ENCODE measurements around the gene UPK2. TPM values are rescaled to one million over a fixed set of nuclear protein-coding genes. Genes with fewer than 3 reads are reported as not detected.
A peak's percentile ranks its signal among the peaks of the same experiment; 100 is the strongest.

UPK2 gene
- total and polyA plus RNA-seq, 2 of the 13 experiments (the other 11 are each of a cell fraction or from before 2014, with no cell fraction given): not detected

DNA sequence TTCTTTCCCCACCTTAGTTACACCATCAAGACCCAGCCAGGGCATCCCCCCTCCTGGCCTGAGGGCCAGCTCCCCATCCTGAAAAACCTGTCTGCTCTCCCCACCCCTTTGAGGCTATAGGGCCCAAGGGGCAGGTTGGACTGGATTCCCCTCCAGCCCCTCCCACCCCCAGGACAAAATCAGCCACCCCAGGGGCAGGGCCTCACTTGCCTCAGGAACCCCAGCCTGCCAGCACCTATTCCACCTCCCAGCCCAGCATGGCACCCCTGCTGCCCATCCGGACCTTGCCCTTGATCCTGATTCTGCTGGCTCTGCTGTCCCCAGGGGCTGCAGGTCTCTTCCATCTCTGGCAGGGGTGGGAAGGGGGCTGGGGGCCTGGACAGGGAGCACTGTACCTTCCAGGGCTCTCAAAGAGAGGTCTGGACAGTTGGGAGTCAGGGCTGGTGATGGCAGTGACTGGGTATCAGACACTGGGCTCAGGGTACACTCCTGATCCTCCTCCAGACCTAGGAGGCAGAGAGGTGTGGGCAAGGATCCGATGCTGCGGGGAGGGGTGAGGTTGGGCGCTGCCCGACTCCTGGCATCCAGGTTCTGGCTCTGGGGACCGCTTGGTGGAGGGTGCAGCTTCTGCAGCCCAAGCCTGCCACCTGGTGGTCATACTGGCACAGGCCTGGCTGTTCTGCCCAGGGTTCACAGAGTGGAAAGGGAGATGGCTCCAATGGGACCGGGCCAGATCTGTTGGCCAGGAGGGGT lies at the start of gene UPK2 (continued):
- TF ChIP-seq, protein P1, sequence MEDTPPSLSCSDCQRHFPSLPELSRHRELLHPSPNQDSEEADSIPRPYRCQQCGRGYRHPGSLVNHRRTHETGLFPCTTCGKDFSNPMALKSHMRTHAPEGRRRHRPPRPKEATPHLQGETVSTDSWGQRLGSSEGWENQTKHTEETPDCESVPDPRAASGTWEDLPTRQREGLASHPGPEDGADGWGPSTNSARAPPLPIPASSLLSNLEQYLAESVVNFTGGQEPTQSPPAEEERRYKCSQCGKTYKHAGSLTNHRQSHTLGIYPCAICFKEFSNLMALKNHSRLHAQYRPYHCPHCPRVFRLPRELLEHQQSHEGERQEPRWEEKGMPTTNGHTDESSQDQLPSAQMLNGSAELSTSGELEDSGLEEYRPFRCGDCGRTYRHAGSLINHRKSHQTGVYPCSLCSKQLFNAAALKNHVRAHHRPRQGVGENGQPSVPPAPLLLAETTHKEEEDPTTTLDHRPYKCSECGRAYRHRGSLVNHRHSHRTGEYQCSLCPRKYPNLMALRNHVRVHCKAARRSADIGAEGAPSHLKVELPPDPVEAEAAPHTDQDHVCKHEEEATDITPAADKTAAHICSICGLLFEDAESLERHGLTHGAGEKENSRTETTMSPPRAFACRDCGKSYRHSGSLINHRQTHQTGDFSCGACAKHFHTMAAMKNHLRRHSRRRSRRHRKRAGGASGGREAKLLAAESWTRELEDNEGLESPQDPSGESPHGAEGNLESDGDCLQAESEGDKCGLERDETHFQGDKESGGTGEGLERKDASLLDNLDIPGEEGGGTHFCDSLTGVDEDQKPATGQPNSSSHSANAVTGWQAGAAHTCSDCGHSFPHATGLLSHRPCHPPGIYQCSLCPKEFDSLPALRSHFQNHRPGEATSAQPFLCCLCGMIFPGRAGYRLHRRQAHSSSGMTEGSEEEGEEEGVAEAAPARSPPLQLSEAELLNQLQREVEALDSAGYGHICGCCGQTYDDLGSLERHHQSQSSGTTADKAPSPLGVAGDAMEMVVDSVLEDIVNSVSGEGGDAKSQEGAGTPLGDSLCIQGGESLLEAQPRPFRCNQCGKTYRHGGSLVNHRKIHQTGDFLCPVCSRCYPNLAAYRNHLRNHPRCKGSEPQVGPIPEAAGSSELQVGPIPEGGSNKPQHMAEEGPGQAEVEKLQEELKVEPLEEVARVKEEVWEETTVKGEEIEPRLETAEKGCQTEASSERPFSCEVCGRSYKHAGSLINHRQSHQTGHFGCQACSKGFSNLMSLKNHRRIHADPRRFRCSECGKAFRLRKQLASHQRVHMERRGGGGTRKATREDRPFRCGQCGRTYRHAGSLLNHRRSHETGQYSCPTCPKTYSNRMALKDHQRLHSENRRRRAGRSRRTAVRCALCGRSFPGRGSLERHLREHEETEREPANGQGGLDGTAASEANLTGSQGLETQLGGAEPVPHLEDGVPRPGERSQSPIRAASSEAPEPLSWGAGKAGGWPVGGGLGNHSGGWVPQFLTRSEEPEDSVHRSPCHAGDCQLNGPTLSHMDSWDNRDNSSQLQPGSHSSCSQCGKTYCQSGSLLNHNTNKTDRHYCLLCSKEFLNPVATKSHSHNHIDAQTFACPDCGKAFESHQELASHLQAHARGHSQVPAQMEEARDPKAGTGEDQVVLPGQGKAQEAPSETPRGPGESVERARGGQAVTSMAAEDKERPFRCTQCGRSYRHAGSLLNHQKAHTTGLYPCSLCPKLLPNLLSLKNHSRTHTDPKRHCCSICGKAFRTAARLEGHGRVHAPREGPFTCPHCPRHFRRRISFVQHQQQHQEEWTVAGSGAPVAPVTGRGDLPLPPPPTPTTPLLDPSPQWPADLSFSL (CRISPR knock-in tag; IDR thresholded peaks at IDR 0.05): no peak
- TF ChIP-seq SMAD3 (CRISPR knock-in tag; IDR thresholded peaks at IDR 0.05): no peak
- TF ChIP-seq FOXO1 (CRISPR knock-in tag; IDR thresholded peaks at IDR 0.05): 0 out of 2 replicates have a peak, but pooled peaks have one; percentile 23
- TF ChIP-seq, protein P2, sequence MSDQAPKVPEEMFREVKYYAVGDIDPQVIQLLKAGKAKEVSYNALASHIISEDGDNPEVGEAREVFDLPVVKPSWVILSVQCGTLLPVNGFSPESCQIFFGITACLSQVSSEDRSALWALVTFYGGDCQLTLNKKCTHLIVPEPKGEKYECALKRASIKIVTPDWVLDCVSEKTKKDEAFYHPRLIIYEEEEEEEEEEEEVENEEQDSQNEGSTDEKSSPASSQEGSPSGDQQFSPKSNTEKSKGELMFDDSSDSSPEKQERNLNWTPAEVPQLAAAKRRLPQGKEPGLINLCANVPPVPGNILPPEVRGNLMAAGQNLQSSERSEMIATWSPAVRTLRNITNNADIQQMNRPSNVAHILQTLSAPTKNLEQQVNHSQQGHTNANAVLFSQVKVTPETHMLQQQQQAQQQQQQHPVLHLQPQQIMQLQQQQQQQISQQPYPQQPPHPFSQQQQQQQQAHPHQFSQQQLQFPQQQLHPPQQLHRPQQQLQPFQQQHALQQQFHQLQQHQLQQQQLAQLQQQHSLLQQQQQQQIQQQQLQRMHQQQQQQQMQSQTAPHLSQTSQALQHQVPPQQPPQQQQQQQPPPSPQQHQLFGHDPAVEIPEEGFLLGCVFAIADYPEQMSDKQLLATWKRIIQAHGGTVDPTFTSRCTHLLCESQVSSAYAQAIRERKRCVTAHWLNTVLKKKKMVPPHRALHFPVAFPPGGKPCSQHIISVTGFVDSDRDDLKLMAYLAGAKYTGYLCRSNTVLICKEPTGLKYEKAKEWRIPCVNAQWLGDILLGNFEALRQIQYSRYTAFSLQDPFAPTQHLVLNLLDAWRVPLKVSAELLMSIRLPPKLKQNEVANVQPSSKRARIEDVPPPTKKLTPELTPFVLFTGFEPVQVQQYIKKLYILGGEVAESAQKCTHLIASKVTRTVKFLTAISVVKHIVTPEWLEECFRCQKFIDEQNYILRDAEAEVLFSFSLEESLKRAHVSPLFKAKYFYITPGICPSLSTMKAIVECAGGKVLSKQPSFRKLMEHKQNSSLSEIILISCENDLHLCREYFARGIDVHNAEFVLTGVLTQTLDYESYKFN (CRISPR knock-in tag; conservative IDR thresholded peaks at IDR 0.05): no peak
- TF ChIP-seq GATAD1 (CRISPR knock-in tag; IDR thresholded peaks at IDR 0.05): 0 out of 2 replicates have a peak, but pooled peaks have one; percentile 42
- TF ChIP-seq MXI1 (IDR thresholded peaks at IDR 0.05; ENCODE audit: borderline replicate concordance, low read depth, low read length): no peak
- no peak for TF ChIP-seq FIP1L1 (IDR thresholded peaks at IDR 0.05; ENCODE audit: borderline replicate concordance, insufficient read depth, low read depth, low read length)
- TF ChIP-seq, protein P3, sequence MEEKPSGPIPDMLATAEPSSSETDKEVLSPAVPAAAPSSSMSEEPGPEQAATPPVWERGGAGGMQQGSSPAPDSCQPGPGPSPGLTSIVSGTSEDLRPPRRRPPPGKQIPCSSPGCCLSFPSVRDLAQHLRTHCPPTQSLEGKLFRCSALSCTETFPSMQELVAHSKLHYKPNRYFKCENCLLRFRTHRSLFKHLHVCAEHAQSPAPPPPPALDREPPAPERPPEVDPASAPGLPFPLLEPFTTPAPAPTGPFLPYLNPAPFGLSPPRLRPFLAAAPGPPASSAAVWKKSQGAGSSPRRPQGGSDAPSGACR (CRISPR knock-in tag; IDR thresholded peaks at IDR 0.05): no peak
- TF ChIP-seq TOPORS (CRISPR knock-in tag; IDR thresholded peaks at IDR 0.05): no peak
- TF ChIP-seq HCFC1 (IDR thresholded peaks at IDR 0.05; ENCODE audit: low read depth, low read length): no peak
- TF ChIP-seq, protein P4, sequence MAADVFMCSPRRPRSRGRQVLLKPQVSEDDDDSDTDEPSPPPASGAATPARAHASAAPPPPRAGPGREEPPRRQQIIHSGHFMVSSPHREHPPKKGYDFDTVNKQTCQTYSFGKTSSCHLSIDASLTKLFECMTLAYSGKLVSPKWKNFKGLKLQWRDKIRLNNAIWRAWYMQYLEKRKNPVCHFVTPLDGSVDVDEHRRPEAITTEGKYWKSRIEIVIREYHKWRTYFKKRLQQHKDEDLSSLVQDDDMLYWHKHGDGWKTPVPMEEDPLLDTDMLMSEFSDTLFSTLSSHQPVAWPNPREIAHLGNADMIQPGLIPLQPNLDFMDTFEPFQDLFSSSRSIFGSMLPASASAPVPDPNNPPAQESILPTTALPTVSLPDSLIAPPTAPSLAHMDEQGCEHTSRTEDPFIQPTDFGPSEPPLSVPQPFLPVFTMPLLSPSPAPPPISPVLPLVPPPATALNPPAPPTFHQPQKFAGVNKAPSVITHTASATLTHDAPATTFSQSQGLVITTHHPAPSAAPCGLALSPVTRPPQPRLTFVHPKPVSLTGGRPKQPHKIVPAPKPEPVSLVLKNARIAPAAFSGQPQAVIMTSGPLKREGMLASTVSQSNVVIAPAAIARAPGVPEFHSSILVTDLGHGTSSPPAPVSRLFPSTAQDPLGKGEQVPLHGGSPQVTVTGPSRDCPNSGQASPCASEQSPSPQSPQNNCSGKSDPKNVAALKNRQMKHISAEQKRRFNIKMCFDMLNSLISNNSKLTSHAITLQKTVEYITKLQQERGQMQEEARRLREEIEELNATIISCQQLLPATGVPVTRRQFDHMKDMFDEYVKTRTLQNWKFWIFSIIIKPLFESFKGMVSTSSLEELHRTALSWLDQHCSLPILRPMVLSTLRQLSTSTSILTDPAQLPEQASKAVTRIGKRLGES (CRISPR knock-in tag; IDR thresholded peaks at IDR 0.05; ENCODE audit: borderline replicate concordance): no peak
- no peak for TF ChIP-seq ZNF891 (CRISPR knock-in tag; IDR thresholded peaks at IDR 0.05)
- no peak for TF ChIP-seq NFE2 (CRISPR knock-in tag; IDR thresholded peaks at IDR 0.05)
- TF ChIP-seq DMAP1 (CRISPR knock-in tag; IDR thresholded peaks at IDR 0.05): no peak
- no peak for TF ChIP-seq ZBTB38 (CRISPR knock-in tag; IDR thresholded peaks at IDR 0.05)
- TF ChIP-seq SMAD9 (CRISPR knock-in tag; IDR thresholded peaks at IDR 0.05): no peak

Measured in HepG2 (cell line).